OCI-LY1 (cell line): ENCODE data around the gene NPW.

Experiments
- H2AFZ ChIP-seq: fragments of 200-600 bp; sonication (generic), shearing (Covaris generic); 2 replicates; pipeline ENCODE4 v1.6.0; 2014; ENCODE audit warnings: antibody characterized with exemption, mild to moderate bottlenecking, low read length
- H3F3A ChIP-seq: fragments of 200-600 bp; sonication (generic), shearing (Covaris generic); 2 replicates; pipeline ENCODE4 v1.6.0; 2014; ENCODE audit warnings: mild to moderate bottlenecking, antibody characterized with exemption, low read length, moderate library complexity; ENCODE audit not compliant: insufficient read depth
- H3K27ac ChIP-seq: fragments of 200-600 bp; sonication (generic); 2 replicates; pipeline ENCODE4 v1.5.1; 2014; ENCODE audit warnings: low read length, mixed run types, mild to moderate bottlenecking, low read depth; ENCODE audit not compliant: poor library complexity, severe bottlenecking
- H3K27me3 ChIP-seq: fragments of 200-600 bp; sonication (generic); 2 replicates; pipeline ENCODE4 v1.6.0; 2014; ENCODE audit warnings: antibody characterized with exemption, mild to moderate bottlenecking, low read length, moderate library complexity; ENCODE audit not compliant: insufficient read depth
- H3K36me3 ChIP-seq: fragments of 200-600 bp; sonication (generic); 2 replicates; pipeline ENCODE4 v1.6.1; 2014; ENCODE audit warnings: mild to moderate bottlenecking, antibody characterized with exemption, low read length, moderate library complexity, mixed read lengths; ENCODE audit not compliant: insufficient read depth
- H3K4me1 ChIP-seq: fragments of 200-600 bp; sonication (generic); 2 replicates; pipeline ENCODE4 v1.5.1; 2014; ENCODE audit warnings: mild to moderate bottlenecking, low read length, moderate library complexity; ENCODE audit not compliant: insufficient read depth, severe bottlenecking
- H3K4me2 ChIP-seq: fragments of 200-600 bp; sonication (generic), shearing (Covaris generic); 2 replicates; pipeline ENCODE4 v1.6.1; 2014; ENCODE audit warnings: low read length
- H3K4me3 ChIP-seq: fragments of 200-600 bp; sonication (generic); 2 replicates; pipeline ENCODE4 v1.5.1; 2014; ENCODE audit warnings: low read length, low read depth, mild to moderate bottlenecking, mixed read lengths; ENCODE audit not compliant: poor library complexity, severe bottlenecking
- H3K79me2 ChIP-seq: fragments of 200-600 bp; shearing (Covaris generic); 2 replicates; pipeline ENCODE4 v1.6.1; 2016; ENCODE audit warnings: mixed run types, low read length, mixed read lengths; ENCODE audit not compliant: insufficient read depth
- H3K9ac ChIP-seq: fragments of 200-600 bp; sonication (generic), shearing (Covaris generic); 2 replicates; pipeline ENCODE4 v1.6.1; 2014; ENCODE audit warnings: mild to moderate bottlenecking, low read length, mixed read lengths
- H3K9me2 ChIP-seq: fragments of 200-600 bp; sonication (generic), shearing (Covaris generic); 2 replicates; pipeline ENCODE4 v1.6.1; 2014; ENCODE audit warnings: low read depth, mild to moderate bottlenecking, low read length, mixed read lengths
- H3K9me3 ChIP-seq: fragments of 200-600 bp; shearing (Covaris generic); 2 replicates; pipeline ENCODE4 v1.6.1; 2014; ENCODE audit warnings: low read length, mixed read lengths
- H4K20me1 ChIP-seq: fragments of 200-600 bp; sonication (generic), shearing (Covaris generic); 2 replicates; pipeline ENCODE4 v1.6.0; 2016; ENCODE audit warnings: mild to moderate bottlenecking, low read length; ENCODE audit not compliant: insufficient read depth
- CTCF ChIP-seq: fragments of 200-600 bp; sonication (generic), shearing (Covaris generic); IDR thresholded peaks from 2 replicates; pipeline ENCODE4 v1.5.1; 2017; ENCODE audit warnings: mild to moderate bottlenecking, antibody characterized with exemption, low read length, moderate library complexity, mixed read lengths
- EZH2 ChIP-seq: fragments of 200-600 bp; sonication (generic), shearing (Covaris generic); IDR thresholded peaks from 2 replicates; pipeline ENCODE4 v1.8.0; 2017; ENCODE audit warnings: borderline replicate concordance, mixed run types, mild to moderate bottlenecking, antibody characterized with exemption, low read length, moderate library complexity, mixed read lengths

NPW gene

GRCh38 chr16:1978476-1979120 is 41.0 kb upstream of the NPW start:
- no peak for TF ChIP-seq CTCF
- TF ChIP-seq EZH2, result no peak
- Histone ChIP-seq H3F3A (no peaks in the 10 kb centered on the region), H3K4me1 (peaks cover 11% of the 10 kb centered on the region), H3K9me3 (no peaks in the 10 kb centered on the region), H3K4me2 (no peak overlapping the region), H2AFZ (no peak overlapping the region), H3K79me2 (no peaks in the 10 kb centered on the region), H3K36me3 (peaks cover 49% of the 10 kb centered on the region), H4K20me1 (no peaks in the 10 kb centered on the region), H3K4me3 (no peak overlapping the region), H3K27ac (no peak overlapping the region), H3K9ac (no peak overlapping the region), H3K9me2 (no peaks in the 10 kb centered on the region), H3K27me3 (no peaks in the 10 kb centered on the region; the same call in 1 of the 2 replicates)

DNA sequence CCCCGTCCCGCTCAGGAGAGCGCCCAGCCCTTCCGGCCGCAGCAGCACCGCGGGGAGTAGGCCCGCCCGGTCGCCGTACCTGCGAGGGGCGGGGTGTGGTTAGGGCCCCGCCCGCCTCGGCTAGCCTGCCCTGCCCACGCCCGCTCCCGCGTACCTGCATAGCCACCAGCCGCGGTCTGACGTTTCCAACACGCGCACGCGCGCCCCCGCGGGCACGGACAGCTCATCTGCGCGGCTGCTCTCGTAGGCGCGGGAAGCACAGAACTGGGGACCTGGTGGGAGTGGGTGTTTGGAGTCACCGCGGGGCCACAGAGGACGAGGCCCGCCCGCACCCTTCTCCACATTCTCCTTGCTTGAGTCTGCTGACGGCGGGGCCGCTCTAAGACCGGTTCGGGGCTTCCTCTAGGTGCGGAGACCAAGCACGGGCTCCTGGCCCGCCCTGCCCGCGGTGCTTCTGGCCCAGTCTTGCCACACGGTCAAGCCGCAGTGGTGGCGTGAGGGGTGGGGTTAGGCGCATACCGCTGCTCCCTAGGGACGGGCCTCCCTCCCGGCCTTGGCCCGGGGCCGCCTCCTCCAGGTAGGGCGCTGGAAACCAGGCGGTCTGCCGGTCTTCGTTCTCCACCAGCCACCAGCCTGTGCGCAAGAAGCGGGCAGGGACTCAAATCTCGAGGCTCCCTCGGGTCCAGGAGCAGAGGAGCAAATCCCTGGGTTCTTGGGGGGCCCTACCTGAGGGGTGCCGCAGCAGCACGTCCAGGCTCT is 40.1 kb upstream of the NPW start:
- Histone ChIP-seq H3K9me3 (no peaks in the 10 kb centered on the region), H3K36me3 (peaks cover 45% of the 10 kb centered on the region), H3F3A (no peaks in the 10 kb centered on the region), H3K27ac (no peak overlapping the region), H3K27me3 (no peaks in the 10 kb centered on the region; the same call in 1 of the 2 replicates), H3K9me2 (no peaks in the 10 kb centered on the region), H3K4me1 (peaks cover 12% of the 10 kb centered on the region), H3K79me2 (no peaks in the 10 kb centered on the region), H3K9ac (no peak overlapping the region), H2AFZ (no peak overlapping the region), H3K4me3 (no peak overlapping the region), H3K4me2 (no peak overlapping the region), H4K20me1 (no peaks in the 10 kb centered on the region)
- TF ChIP-seq CTCF (no peak), EZH2 (no peak)

DNA sequence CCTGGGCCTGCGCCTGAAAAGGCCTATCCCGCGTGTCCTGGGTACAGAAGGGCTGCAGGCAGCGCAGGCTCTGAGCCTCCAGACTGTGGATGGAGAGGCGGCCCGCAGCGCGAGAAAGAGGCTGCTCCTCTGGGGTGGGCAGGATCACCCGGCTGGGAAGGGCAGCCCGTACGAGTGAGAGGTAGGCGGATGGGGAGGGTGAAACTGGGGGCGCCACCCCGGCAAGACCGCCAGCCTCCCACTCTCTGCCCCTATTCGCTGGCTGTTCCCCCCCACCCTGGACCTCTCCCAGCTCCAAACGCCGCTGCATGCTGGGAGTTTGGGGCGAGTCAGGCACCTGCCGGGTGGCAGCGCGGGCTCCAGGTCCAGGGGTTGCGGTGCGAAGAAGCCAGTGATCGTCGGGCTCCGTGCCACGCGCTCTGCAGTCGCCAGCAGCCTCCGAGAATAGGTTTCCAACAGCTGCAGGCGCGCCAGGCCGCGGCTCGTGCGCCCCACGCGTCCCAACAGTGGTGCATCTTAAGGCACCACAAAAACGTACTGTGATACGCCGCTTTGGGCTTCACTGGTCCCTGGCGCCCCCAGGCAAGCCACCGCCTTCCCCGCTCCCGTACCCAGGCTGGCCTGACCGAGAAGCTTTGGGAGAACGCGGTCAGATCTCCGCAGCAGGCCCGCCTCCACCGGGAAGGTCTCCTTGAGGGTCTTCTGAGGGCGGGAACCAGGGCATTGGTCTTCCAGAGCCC is 39.4 kb upstream of the NPW start:
- Histone ChIP-seq H4K20me1 (no peaks in the 10 kb centered on the region), H3F3A (no peaks in the 10 kb centered on the region), H3K36me3 (peaks cover 37% of the 10 kb centered on the region), H3K4me3 (no peak overlapping the region), H3K9me3 (no peaks in the 10 kb centered on the region), H3K4me1 (peaks cover 19% of the 10 kb centered on the region), H2AFZ (no peak overlapping the region), H3K27ac (no peak overlapping the region), H3K4me2 (no peak overlapping the region), H3K9me2 (no peaks in the 10 kb centered on the region), H3K79me2 (no peaks in the 10 kb centered on the region), H3K27me3 (no peaks in the 10 kb centered on the region; the same call in 1 of the 2 replicates), H3K9ac (no peak overlapping the region)
- no peak for TF ChIP-seq EZH2
- no peak for TF ChIP-seq CTCF
